IPS-11a (cell line): ENCODE measurements around the gene KCTD16.

ENCODE experiments used
- H3K4me3 ChIP-seq: one replicate; pipeline ENCODE4 v1.5.1; 2013; ENCODE audit warnings: low read depth, low read length, control low read depth

KCTD16 gene

DNA sequence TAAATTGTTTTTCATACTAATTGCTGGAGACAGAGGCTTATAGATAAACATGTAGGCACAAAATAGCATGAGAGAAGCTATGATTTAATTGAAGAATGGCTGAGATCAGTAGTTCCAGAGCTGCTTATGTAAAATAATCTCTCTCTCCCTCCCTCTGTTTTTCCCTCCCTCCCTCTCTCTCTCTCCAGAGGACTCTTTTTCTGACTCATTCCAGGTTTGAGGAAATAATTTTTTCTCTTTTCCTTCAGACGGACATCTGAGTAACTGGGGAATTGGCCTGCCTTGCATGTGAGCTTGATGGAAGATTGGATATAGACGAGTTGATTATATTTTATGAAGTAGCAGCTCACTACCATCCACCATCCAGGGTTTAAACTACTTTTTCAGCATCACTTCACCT, 35.5 kb downstream of the KCTD16 start:
- H3K4me3 ChIP-seq = no peak overlapping the region

DNA sequence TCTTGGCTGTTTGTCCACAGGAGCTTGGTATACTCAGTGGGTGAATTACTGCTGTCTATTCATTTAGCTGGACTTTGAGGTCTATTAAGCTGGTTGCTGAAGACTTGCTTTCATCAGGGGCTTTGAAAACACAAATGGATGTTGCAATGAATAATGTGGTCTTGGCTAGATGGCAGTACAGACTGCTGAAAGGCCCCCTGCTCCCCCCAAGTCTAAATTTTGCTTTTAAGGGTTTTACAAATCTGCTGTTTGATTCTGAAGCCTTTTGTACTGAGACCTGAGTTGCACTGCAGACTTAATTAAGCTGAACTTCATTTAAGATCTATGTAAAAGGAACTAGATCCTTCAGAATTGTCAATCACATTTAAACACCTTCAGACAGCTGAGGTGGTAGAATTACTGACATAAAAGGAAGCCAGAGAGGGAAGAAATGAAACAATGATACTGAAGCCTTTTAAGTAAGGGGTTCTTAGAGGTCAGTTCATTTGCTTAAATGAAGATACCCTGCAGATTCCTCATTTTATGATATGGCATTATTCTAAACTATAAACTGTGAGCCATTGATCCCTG, 37.3 kb downstream of the KCTD16 start:
- H3K4me3 ChIP-seq = no peak overlapping the region

DNA sequence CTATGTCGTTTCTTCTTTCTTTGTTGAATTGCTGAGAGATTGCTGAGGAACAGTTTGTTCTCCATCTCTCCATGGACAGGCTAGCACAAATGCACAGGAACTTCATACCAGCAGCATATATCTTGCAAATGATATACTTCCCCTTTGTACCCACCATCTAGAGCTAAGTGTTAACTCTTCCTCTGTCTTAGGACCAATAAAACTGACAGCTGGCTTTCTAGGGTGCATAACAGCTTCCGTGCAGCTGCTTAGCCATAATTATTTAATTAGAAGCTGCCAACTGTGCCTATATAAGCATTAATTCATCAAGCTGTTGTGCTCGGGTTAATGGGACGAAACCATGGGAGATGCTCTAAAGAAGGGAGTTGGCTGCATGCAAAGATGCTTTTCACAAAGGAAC, 38.7 kb downstream of the KCTD16 start:
- H3K4me3 ChIP-seq = no peak overlapping the region

DNA sequence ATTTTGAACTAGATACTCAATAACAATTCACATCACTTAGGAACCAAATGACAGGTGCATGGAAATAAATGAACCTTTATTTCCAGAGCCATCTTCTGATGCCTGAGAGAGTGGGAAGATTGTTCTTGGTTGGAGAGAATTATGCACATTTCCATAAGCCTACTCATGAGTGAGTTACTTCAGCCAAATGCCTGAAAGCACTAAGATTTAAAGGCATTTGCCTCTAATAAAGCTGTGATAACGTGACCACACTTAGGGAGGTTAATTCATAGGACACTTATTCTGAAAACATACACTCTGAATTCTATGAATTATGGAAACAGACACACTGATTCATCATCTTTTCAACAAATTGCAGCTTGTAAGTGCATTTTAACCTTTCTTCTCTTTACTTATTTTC, 40.0 kb downstream of the KCTD16 start:
- no peak overlapping the region for H3K4me3 ChIP-seq

DNA sequence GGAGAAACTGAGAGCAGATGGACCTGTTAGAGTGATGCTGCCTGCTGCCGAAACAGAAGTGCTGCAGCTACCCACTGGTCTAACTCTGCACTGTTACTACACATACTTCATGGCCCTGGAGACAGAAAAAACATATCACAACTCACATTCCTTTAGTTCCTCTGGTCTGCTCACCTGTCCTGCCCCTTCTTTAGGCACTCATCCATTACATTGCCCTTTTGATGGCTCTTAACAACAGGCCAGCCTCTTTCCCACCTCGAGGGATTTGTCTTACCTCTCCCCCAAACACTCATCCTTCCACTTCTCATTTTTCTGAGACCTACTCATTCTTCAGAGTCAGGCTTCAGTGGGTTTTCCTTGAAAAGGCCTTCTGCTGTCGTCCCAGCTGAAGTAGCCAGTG, 49.2 kb downstream of the KCTD16 start:
- H3K4me3 ChIP-seq = no peak overlapping the region

DNA sequence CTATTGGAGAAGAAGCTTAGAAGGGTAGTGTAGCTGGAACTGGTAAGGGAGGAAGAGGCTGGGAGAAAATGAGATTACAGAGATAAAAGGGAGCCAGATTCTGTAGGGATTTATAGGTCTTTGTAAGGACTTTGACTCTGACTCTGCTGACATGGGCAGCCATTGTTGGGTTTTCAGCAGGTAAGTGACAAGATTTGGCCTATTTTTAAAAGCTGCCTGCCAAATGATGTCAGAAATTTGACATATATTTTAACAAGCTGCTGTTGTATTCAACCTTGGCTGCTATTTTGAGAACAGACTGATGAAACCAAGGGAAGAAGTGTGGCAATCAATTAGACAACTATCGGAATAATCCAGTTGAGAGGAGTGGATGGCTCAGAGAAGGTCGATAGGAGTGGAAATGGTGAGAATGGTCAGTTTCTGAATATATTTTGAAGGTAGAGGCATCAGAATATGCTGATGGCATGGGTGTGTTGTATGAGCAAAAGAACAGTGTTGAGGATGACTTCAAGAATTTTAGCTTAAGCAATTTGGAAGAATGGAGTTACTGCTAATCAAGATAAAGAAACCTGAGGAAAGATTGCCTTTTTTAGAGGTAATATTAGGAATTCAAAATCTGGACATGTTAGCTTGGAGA, 56.8 kb downstream of the KCTD16 start:
- H3K4me3 ChIP-seq = no peak overlapping the region

DNA sequence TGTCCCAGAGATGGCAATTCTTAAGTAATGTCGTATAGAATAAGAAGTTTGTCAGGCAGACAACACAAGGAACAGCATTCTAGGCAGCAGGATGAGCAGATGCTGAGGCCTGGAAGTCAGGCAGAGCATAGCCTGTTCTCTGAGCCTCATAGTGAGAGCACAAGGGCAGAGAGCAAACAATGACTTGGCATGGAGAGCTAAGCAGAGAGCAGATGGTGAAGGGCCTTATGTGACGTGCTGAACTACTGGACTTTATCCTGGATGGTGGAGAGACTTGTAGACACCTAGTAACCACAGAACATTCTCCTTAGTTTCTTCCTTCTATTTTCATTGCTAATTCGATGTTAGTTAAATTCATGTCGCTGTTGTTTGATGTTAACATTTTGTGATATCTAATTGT, 60.1 kb downstream of the KCTD16 start:
- no peak overlapping the region for H3K4me3 ChIP-seq

DNA sequence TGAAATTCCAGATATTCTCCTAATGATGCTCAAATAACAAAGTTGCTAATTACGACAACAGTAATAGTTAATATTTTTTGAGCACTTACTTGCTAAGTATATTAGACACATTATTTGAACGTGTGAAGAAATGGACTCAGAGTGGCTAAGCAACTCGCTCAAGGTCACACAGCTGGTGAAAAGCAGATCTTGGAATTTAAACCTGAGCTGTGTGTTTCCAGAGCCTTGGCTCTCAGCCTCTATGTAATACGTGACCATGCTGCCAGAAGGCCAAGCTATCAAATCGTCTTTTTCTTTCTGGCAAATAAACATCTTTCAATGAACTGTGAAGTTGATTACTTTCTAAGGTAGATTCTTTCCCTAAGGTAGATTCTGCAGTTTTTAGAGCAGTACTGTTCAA, 61.6 kb downstream of the KCTD16 start:
- H3K4me3 ChIP-seq = no peak overlapping the region

DNA sequence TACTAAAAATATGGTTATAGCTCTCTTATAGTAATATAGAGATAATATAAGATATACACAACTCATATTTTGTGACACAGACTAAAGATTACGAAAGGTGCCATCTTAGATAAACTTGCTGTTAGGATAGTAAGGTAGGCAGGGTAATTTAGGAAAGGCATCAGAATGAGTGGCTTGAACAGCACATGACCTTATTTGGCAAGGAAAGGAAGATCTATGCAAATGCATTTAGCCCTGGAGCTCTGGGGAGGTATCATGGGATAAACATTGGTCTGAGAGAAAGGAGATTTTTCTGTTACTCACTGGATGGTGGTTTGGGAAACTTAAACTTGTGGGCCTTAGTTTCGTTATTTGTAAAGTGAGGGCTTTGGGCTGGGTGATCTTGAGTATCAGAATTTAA, 65.8 kb downstream of the KCTD16 start:
- H3K4me3 ChIP-seq = no peak overlapping the region

DNA sequence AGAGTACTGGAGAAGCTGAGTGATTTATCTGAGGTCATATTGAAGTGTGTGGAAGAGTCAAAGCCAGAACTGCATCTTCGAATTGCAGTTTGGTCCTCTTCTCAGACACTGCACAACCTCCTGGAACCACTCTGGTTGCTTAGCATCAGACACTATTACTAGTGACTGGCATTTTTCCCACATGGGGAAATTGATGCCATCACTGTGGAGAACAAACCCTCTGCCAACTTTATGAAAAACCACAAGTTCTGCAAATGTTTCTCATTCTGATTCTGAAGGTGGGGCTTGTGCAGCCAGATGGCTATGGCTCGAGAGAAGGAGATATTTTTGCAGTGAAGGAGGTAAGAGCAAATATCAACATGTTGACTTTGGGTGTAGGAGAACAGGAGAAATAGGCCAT, 67.2 kb downstream of the KCTD16 start:
- no peak overlapping the region for H3K4me3 ChIP-seq

DNA sequence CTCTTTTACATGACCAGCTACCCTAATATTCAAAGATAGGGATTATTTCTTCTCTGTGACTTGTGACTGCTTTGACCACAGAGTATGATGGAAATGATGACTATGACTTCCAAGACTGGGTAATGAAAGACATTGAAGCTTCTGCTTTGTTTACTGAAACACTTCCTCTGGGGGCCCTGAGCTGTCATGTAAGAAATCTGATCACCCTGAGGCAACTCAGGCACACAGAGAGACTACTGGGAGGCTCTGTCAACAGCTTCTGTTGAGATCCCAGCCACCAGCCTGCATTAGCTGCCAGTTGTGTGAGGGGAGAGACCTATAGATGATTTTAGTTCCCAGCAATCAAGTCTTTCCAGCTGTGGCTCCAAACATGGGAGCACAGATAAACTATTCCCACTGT, 76.5 kb downstream of the KCTD16 start:
- H3K4me3 ChIP-seq = no peak overlapping the region

DNA sequence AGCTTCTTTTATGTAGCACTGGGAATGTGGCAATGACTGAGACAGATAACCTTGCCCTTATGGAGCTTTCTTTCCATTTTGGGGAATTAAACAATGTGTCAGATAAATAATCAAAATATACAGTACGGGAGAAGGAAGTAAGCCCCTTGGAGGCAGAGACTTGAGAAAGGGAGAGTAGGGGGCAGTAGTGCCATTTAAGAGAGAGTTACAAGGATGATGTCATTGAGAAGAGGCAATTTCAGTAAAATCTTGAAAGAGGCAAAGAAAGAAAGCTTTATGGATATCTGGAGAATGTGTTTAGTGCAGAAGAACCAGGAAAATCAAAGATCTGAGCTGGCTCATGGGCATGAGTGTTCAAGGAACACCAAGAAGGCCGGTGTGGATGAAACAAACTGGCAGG, 77.3 kb downstream of the KCTD16 start:
- H3K4me3 ChIP-seq = no peak overlapping the region

DNA sequence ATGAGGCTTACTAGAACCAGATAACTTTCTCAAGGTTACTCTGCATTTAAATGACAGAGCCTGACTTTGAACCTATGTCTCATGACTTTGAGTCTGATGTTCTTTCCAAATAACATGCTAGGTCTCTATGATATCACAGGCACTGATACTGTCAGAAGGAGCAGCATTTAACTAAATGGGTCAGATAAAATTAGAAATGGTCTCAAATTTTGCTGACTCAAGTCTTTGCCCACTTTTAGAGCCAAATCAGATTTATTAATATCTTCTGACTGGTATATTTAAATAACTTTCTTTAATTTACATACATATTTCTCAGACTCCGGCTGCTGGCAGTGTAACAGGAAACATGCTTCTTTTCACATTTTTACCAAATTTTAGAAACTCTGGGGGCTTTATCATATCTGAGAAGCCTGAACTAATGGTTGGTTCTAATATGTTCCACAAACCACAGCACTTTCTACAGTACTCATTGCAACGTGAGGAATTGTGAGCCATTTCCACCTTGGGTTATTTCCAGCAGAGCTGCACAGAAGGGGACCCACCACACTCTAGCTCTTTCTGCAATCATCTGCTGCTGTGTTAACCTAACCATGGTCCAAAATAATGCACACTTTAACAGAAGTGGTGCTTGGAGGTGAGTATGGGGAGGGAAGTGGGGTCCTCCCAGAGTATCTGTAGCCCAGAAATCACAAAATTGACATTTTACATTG, 79.2 kb downstream of the KCTD16 start:
- H3K4me3 ChIP-seq = no peak overlapping the region

DNA sequence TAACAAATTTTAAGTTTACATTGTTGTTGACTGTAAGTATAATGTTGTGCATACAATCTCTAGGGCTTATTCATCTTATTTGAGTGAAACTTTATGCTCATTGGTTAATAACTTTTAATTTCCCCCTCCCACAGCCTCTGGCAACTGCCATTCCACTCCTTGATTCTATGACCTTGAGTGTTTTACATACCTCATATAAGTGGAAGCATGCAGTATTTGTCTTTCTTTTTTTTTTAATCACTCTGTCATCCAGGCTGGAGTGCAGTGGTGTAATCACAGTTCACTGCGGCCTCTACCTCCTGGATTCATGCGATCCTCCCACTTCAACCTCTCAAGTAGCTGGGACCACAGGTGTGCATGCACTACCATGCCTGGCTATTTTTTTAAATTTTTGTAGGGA, 83.9 kb downstream of the KCTD16 start:
- H3K4me3 ChIP-seq = no peak overlapping the region

DNA sequence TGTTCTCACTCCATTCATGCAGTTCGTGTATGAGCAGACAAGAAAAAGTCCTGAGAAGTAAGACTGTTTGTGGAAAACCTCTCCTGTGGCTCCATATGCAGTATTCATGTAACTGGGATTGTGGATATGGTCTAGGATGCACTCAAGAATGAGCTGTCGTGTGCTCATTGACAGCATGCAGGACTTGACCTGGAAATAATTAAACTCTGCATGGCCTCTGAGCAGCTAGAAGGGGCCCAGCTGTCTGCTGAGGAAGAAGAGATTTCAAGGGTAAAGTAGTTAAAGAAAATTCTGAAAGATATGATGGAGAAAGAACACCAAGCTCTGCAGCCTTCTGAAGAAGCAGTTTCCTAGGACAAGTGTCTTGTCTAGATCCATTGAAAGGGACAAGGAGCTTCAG, 89.4 kb downstream of the KCTD16 start:
- H3K4me3 ChIP-seq = no peak overlapping the region

DNA sequence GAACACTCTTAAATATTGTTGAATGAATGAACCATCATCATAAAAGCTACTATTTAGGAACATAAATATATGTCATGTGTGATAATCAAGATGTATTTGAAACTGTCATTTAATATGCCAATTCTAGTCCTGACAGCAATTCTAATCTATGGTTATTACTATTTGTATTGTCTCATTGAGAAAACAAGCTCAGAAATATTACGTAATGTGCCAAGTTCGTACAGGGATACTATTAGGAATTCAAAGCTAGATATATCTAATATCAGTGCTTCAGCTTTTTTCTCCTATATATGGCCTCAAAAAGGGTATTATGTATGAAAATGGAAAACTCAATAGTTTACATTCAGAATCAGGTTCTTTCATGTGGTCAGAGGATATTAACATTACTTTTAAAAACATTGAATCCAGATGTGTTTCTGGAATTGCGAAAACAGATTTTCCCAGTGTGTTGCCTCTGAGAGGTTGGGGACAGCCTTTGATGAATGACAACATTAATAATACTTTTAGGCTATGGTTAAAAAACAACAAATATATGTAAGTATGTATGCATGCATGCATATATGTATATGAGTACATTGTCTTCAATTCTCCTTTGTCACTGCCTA, 95.1 kb downstream of the KCTD16 start:
- H3K4me3 ChIP-seq = no peak overlapping the region

DNA sequence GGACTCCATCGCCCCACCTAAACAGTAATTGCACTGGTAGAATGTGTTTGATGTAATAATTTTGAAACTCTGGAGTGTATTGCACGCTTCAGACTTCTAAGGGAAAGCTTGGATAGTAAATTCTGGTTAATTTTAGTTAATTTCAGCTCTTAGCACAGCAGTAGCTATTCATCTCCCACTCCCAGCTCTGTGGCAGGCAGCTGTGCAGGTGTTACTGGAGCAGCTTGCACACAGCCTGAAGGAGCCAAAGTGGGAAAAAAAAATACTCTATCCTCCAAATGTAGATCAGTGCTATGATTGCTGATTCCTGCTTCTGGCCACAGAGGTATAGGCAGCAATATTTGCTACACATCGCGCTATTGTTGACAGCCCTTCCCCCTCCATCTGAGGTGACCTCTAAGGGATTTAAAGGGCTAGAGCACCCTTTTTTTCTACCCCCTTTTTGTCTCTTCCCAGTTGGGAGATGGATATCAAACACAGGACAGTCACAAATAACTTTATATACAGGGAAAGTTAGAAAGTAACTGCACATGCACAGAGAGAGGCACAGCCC, 97.4 kb downstream of the KCTD16 start:
- H3K4me3 ChIP-seq = no peak overlapping the region

DNA sequence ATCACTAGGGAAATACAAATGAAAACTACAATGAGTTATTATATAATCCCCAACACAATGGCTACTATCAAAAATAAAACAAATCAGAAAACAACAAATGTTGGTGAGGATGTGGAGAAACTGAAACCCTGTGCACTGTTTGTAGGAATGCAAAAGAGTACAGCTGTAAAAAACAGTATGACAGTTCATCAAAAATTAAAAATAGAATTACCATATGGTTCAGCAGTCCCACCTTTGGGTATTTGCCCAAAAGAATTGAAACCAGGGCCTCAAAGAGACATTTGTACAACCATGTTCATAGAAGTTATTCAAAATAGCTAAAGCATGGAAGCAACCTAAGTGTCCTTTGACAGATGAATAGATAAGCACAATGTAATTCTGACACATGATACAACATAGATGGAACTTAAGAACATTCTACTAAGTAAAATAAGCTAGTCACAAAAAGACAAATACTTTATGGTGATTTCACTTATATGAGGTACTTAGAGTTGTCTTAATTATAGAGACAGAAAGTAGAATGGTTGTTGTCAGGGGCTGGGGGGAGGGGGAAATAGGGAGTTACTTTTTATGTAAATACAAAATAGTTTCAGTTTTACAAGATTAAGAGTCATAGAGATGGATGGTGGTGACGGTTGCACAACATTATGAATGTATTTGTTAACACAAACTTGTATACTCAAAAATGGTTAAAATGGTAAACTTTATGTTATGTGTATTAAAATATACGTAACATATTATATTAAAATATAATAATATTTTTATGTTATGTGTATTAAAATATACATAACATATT, 102.8 kb downstream of the KCTD16 start:
- H3K4me3 ChIP-seq = no peak overlapping the region

DNA sequence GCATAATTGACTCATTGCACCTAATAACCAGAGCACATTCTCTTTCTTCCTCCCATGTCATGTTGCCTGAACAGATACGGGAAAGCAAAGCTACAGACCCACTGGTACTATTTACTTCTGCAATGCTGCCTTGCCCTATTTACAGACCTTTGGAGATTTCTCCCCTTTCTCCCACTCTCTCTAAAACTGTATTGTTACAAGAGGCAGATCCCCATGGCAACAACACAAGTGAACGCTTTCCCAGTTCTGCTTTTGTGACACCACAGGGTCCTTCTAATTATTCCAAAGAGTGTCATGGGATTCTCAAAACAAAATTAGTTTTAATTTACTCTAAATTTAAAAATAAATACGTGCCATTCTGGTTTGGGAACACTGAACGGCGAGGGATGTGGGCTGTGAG, 104.7 kb downstream of the KCTD16 start:
- H3K4me3 ChIP-seq = no peak overlapping the region

DNA sequence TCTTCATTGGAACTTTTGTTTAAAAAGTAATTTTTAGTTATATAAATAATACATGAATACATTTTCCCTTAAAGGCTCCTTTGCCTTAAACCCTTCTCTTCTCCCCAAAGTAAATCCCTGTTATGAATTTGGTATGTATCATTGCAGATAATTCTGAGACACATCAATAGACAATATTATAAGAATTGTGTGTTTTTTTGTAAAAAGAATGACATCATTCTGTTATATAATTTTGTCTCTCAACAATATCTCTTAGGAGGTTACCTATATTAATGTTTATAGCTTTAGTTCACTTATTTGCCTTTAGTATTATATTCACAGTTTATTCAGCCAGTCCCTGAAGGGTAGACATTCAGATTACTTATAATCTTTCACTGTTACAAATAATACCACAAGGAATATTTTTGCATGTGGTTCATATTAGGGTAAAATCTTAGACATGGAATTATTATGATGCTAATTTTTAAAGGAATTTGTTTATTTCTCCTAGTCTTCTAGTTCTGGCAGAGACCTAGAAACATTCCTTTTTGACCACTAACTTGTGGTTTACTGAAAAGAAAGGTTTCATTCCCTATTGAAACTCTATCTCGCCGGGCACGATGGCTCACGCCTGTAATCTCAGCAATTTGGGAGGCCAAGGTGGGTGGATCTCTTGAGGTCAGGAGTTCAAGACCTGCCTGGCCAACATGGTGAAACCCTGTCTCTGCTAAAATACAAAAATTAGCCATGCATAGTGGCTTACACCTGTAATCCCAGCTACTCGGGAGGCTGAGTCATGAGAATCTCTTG, 105.6 kb downstream of the KCTD16 start:
- no peak overlapping the region for H3K4me3 ChIP-seq
